PFSK-1 (cell line): ENCODE data around the gene TCF7L1. TPM values are rescaled to one million over a fixed set of nuclear protein-coding genes. Genes with fewer than 3 reads are reported as not detected.

Source experiments
- FOXP2 ChIP-seq: optimal IDR thresholded peaks from 2 replicates; pipeline ENCODE3; 2011; ENCODE audit warnings: borderline replicate concordance, control low read depth, inconsistent platforms; ENCODE audit not compliant: insufficient read depth; ENCODE audit errors: extremely low read length, extremely low read depth
- POLR2AphosphoS5 ChIP-seq: IDR thresholded peaks from 2 replicates; pipeline ENCODE4 v1.6.1; 2012; ENCODE audit warnings: low read depth, mild to moderate bottlenecking, control low read depth, low read length, moderate library complexity
- SIN3A ChIP-seq: IDR thresholded peaks from 2 replicates; pipeline ENCODE4 v1.6.1; 2012; ENCODE audit warnings: mild to moderate bottlenecking, low read length, moderate library complexity, borderline replicate concordance; ENCODE audit not compliant: insufficient read depth
- TAF1 ChIP-seq: IDR thresholded peaks from 2 replicates; pipeline ENCODE4 v1.6.1; 2012; ENCODE audit warnings: low read length, control low read depth, borderline replicate concordance; ENCODE audit not compliant: insufficient read depth
- polyA plus RNA-seq: library from polyadenylated mRNA; unstranded; fragments of >200 nt; gene quantifications from one replicate; pipeline ENCODE4 v1.2.1, GENCODE V29; 2012; ENCODE audit warnings: low read depth, missing spikeins; ENCODE audit not compliant: insufficient read length
- TF ChIP-seq, protein P1 (sequence below), 2 experiments: IDR thresholded peaks; 2 replicates each; pipeline versions ENCODE4 v1.6.1 to v1.8.0; 2011 to 2012; ENCODE audit warnings: low read depth in 2 of 2, low read length in 2 of 2, control low read depth in 1 of 2, inconsistent platforms in 1 of 2, mild to moderate bottlenecking in 1 of 2, moderate library complexity in 1 of 2; ENCODE audit not compliant: insufficient read depth in 1 of 2

The TCF7L1 gene, protein sequence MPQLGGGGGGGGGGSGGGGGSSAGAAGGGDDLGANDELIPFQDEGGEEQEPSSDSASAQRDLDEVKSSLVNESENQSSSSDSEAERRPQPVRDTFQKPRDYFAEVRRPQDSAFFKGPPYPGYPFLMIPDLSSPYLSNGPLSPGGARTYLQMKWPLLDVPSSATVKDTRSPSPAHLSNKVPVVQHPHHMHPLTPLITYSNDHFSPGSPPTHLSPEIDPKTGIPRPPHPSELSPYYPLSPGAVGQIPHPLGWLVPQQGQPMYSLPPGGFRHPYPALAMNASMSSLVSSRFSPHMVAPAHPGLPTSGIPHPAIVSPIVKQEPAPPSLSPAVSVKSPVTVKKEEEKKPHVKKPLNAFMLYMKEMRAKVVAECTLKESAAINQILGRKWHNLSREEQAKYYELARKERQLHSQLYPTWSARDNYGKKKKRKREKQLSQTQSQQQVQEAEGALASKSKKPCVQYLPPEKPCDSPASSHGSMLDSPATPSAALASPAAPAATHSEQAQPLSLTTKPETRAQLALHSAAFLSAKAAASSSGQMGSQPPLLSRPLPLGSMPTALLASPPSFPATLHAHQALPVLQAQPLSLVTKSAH
- polyA plus RNA-seq: 36.7 TPM

DNA sequence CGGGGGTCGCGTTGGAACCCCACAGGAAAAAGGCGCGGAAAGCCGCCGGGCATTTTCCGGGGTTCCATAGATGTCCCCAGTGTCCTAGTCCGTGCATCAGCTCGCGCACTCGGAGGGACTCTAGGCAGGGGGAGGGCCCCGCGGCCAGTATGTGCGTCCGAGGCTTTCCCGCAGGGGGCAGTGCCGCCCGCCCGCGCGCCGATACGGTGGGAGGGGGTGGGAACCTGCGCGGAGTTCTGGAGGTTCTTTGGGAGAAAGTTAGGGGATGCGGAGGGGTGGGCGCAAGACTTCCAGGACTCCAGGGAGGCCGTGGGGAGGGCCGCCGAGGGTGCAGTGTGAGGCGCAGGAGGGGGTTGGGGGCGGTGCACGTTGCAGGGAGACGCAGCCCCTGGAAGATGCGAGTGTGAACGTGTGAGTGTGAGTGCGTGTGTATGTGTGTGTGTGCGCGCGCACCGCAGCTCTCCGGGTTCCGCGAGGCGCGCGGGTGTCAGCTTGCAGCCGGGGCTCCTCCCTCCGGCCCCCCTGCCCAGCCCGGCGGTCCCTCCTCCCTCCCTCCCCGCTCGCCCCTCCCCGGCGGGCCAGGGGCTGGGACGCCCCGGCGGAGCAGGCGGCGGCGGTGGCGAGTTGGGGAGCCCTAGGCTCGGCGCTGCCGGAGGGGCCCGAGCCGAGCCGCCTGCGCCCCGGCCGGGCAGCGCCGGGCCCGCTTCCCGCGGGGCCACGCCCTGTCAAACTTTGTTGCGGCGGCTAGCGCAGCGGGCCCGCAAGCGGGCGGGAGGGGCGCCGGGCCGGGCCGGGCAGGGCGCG, at the start of gene TCF7L1:
TCF7L1 (plus strand) TSS at position 559 of the 804 bp plus-strand sequence. CDS start 293 bp downstream, outside the sequence.
- no peak for TF ChIP-seq SIN3A
- TF ChIP-seq POLR2AphosphoS5: no peak
- TF ChIP-seq, protein P1, sequence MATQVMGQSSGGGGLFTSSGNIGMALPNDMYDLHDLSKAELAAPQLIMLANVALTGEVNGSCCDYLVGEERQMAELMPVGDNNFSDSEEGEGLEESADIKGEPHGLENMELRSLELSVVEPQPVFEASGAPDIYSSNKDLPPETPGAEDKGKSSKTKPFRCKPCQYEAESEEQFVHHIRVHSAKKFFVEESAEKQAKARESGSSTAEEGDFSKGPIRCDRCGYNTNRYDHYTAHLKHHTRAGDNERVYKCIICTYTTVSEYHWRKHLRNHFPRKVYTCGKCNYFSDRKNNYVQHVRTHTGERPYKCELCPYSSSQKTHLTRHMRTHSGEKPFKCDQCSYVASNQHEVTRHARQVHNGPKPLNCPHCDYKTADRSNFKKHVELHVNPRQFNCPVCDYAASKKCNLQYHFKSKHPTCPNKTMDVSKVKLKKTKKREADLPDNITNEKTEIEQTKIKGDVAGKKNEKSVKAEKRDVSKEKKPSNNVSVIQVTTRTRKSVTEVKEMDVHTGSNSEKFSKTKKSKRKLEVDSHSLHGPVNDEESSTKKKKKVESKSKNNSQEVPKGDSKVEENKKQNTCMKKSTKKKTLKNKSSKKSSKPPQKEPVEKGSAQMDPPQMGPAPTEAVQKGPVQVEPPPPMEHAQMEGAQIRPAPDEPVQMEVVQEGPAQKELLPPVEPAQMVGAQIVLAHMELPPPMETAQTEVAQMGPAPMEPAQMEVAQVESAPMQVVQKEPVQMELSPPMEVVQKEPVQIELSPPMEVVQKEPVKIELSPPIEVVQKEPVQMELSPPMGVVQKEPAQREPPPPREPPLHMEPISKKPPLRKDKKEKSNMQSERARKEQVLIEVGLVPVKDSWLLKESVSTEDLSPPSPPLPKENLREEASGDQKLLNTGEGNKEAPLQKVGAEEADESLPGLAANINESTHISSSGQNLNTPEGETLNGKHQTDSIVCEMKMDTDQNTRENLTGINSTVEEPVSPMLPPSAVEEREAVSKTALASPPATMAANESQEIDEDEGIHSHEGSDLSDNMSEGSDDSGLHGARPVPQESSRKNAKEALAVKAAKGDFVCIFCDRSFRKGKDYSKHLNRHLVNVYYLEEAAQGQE (IDR thresholded peaks at IDR 0.05; ENCODE audit: insufficient read depth in 1 of 2, low read depth in 2 of 2, low read length in 2 of 2): no peak
- TF ChIP-seq FOXP2: no peak
- TF ChIP-seq TAF1: no peak

DNA sequence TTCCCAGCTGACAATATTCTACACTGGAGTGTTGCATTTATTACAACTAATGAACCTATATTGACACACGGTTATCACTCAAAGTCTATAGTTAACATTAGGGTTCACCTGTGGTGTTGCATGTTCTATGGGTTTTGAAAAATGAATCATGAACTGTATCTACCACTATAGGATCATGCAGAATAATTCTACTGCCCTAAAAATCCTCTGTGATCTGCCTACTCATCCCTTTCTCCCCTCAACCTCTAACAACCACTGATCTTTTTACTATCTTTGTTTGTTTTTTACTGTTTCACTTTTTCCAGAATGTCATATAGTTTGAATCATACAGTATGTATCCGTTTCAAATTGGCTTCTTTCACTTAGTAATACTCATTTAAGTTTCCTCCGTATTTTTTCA, 47.6 kb upstream of the TCF7L1 start:
- TF ChIP-seq, protein P1 (IDR thresholded peaks at IDR 0.05; ENCODE audit: insufficient read depth in 1 of 2, low read depth in 2 of 2, low read length in 2 of 2): no peak
- TF ChIP-seq SIN3A (no peak), POLR2AphosphoS5 (no peak), TAF1 (no peak), FOXP2 (no peak)

- TF ChIP-seq, protein P1 (IDR thresholded peaks at IDR 0.05; ENCODE audit: insufficient read depth in 1 of 2, low read depth in 2 of 2, low read length in 2 of 2): no peak
- TF ChIP-seq SIN3A (no peak), POLR2AphosphoS5 (no peak), FOXP2 (no peak), TAF1 (no peak)
These were observed 45.7 kb upstream of the TCF7L1 start for GRCh38 chr2:85087541-85087940.

- TF ChIP-seq FOXP2 (no peak), SIN3A (no peak), POLR2AphosphoS5 (no peak), TAF1 (no peak)
- TF ChIP-seq, protein P1 (IDR thresholded peaks at IDR 0.05; ENCODE audit: insufficient read depth in 1 of 2, low read depth in 2 of 2, low read length in 2 of 2): no peak
These were observed 44.3 kb upstream of the TCF7L1 start for GRCh38 chr2:85088921-85089320.
